Suprapubic skin (tissue), 4 donors: ENCODE data around the gene LRRC2.

Experiments
- EP300 ChIP-seq: sonication (generic); formaldehyde crosslinking; IDR thresholded peaks from one replicate; pipeline ENCODE4 v1.6.1; 2017; ENCODE audit warnings: antibody characterized with exemption
- POLR2AphosphoS5 ChIP-seq, 3 donors: sonication (generic); formaldehyde crosslinking; IDR thresholded peaks; one replicate each; pipeline ENCODE4 v1.6.1; 2017; ENCODE audit warnings: antibody characterized with exemption in 3 of 3
- TF ChIP-seq, protein P1 (sequence below), 2 donors: fragments of 200-600 bp in 1 of 2; fragments of 450-650 bp in 1 of 2; sonication (generic) in 1 of 2; IDR thresholded peaks; one replicate each; pipeline ENCODE4 v1.5.1; 2016 to 2019; ENCODE audit warnings: antibody characterized with exemption in 2 of 2, mild to moderate bottlenecking in 1 of 2, moderate library complexity in 1 of 2

DNA sequence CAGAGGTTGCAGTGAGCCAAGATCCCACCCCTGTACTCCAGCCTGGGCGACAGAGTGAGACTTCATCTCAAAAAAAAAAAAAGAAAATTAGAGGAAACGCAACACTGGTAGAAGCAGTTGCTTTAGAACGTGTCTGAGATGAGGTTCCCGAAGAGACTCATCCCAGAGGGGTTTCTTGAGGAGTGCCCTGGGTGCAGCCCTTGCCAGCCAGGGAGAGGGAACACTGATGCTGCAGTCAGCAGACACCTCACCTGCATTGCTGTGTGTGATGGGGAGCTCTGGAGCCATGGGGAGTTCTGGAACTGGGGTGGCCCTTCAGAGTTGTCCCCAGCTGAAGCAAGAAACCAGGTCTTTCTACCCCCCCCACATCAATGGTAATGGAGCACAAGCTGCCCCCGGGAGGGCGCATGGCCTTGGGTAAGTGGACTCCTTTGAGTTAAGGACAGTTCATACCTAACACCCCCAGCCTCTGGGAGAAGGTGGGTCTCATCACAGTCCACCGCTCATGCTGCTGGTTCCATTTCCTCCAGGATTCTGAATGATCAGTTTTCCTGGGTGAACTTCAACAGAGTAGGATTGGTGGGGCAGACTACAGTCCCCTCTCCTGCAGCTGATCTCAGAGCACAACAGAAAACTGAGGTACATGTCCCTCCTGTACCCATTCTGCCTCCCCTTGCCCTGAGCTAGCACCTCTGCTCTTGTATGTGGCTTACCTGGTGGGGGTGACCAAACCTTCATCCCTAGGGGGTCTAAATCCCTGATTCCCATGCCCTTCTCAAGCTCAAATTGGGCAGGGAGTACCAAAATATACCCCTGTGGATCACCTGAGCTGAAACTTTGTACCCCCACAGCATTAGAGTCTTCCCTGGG lies 18.7 kb upstream of the LRRC2 start:
- TF ChIP-seq POLR2AphosphoS5 (IDR thresholded peaks at IDR 0.05), result no peak
- TF ChIP-seq EP300, result no peak
- TF ChIP-seq, protein P1, sequence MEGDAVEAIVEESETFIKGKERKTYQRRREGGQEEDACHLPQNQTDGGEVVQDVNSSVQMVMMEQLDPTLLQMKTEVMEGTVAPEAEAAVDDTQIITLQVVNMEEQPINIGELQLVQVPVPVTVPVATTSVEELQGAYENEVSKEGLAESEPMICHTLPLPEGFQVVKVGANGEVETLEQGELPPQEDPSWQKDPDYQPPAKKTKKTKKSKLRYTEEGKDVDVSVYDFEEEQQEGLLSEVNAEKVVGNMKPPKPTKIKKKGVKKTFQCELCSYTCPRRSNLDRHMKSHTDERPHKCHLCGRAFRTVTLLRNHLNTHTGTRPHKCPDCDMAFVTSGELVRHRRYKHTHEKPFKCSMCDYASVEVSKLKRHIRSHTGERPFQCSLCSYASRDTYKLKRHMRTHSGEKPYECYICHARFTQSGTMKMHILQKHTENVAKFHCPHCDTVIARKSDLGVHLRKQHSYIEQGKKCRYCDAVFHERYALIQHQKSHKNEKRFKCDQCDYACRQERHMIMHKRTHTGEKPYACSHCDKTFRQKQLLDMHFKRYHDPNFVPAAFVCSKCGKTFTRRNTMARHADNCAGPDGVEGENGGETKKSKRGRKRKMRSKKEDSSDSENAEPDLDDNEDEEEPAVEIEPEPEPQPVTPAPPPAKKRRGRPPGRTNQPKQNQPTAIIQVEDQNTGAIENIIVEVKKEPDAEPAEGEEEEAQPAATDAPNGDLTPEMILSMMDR (IDR thresholded peaks at IDR 0.05), result no peak
